HL-60 (cell line): ENCODE results near the gene IRX5.

Source experiments
- DNase-seq, 2 experiments: peaks; one replicate each; pipeline ENCODE4 v3.0.0-alpha.2; 2010 to 2020; ENCODE audit warnings: low read depth in 1 of 2, low spot score in 1 of 2
- H3K27ac ChIP-seq: fragments of 250-450 bp; sonication (Bioruptor Pico); replicated peaks from 2 replicates; pipeline ENCODE4 v1.5.1; 2020; ENCODE audit warnings: mild to moderate bottlenecking, moderate library complexity
- H3K27me3 ChIP-seq: fragments of 250-450 bp; sonication (Bioruptor Pico); 2 replicates; pipeline ENCODE4 v1.5.1; 2021; ENCODE audit warnings: mild to moderate bottlenecking, moderate library complexity; ENCODE audit not compliant: insufficient read depth, poor library complexity, severe bottlenecking
- H3K4me3 ChIP-seq: replicated peaks from 2 replicates; pipeline ENCODE4 v1.5.1; 2011; ENCODE audit warnings: mild to moderate bottlenecking, control low read depth, low read length; ENCODE audit not compliant: insufficient read depth
- CTCF ChIP-seq: IDR thresholded peaks from one replicate; pipeline ENCODE4 v1.5.1; 2011; ENCODE audit warnings: low read length, control low read depth, inconsistent platforms; ENCODE audit not compliant: insufficient read depth
- GABPA ChIP-seq: IDR thresholded peaks from 2 replicates; pipeline ENCODE4 v1.6.1; 2012; ENCODE audit warnings: low read depth
- POLR2AphosphoS5 ChIP-seq: IDR thresholded peaks from 2 replicates; pipeline ENCODE4 v1.6.1; 2012; ENCODE audit warnings: low read depth
- SPI1 ChIP-seq: IDR thresholded peaks from 2 replicates; pipeline ENCODE4 v1.6.1; 2012; ENCODE audit warnings: low read depth, mild to moderate bottlenecking, borderline replicate concordance
- TF ChIP-seq, protein P1 (sequence below): IDR thresholded peaks from 2 replicates; pipeline ENCODE4 v1.6.1; 2012; ENCODE audit warnings: low read depth; ENCODE audit not compliant: insufficient replicate concordance

IRX5 gene

GRCh38 chr16:54930869-54931119 is 129 bp downstream of the IRX5 start:
- H3K27ac ChIP-seq, result peak overlapping the region; percentile 86

GRCh38 chr16:54931120-54932014 is 702 bp downstream of the IRX5 start:
- Histone ChIP-seq H3K4me3 (peak overlapping the region; percentile 59), H3K27me3 (no peaks in the 10 kb centered on the region), H3K27ac (peak overlapping the region; percentile 86)
- TF ChIP-seq GABPA (no peak), POLR2AphosphoS5 (no peak; the same call in 1 of the 2 replicates), SPI1 (no peak), CTCF (no peak)
- TF ChIP-seq, protein P1, sequence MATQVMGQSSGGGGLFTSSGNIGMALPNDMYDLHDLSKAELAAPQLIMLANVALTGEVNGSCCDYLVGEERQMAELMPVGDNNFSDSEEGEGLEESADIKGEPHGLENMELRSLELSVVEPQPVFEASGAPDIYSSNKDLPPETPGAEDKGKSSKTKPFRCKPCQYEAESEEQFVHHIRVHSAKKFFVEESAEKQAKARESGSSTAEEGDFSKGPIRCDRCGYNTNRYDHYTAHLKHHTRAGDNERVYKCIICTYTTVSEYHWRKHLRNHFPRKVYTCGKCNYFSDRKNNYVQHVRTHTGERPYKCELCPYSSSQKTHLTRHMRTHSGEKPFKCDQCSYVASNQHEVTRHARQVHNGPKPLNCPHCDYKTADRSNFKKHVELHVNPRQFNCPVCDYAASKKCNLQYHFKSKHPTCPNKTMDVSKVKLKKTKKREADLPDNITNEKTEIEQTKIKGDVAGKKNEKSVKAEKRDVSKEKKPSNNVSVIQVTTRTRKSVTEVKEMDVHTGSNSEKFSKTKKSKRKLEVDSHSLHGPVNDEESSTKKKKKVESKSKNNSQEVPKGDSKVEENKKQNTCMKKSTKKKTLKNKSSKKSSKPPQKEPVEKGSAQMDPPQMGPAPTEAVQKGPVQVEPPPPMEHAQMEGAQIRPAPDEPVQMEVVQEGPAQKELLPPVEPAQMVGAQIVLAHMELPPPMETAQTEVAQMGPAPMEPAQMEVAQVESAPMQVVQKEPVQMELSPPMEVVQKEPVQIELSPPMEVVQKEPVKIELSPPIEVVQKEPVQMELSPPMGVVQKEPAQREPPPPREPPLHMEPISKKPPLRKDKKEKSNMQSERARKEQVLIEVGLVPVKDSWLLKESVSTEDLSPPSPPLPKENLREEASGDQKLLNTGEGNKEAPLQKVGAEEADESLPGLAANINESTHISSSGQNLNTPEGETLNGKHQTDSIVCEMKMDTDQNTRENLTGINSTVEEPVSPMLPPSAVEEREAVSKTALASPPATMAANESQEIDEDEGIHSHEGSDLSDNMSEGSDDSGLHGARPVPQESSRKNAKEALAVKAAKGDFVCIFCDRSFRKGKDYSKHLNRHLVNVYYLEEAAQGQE, result no peak
- peak in 1 of 2 experiments; percentile 55 for DNase-seq

More at GRCh38 chr16:54930869-54931119, 129 bp downstream of the IRX5 start:
- Histone ChIP-seq H3K4me3 (peak overlapping the region; percentile 59), H3K27me3 (no peaks in the 10 kb centered on the region)
- DNase-seq, result no peak
- TF ChIP-seq GABPA, result no peak
- no peak for TF ChIP-seq POLR2AphosphoS5
- TF ChIP-seq SPI1, result no peak
- TF ChIP-seq, protein P1, result no peak
- no peak for TF ChIP-seq CTCF

DNA sequence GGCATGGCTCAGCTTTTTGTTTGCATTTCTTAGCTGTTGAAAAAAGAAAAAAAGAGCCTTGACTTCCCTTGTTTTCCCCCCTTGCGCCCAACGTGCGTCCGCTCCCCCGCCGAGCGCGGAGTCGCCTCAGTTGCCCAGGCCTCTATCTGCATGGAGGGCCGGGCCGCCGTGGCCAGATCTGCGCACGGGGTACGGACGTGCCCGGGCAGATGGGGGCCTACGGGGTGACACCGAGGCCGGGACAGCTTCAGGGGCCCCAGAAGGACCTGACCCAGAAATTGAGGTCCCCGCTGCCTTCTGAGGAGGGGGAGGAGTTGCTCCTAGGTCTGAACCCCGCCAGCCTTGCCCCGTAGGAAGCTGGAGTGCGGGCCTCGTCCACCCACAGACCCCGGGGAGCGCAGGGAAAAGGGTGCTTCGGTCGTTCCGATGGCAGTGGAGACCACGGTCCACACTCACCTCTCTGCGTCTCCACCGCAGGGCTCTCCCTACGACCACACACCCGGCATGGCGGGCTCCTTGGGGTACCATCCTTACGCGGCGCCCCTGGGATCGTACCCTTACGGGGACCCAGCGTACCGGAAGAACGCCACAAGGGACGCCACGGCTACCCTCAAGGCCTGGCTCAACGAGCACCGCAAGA is 1.5 kb downstream of the IRX5 start:
- Histone ChIP-seq H3K4me3 (no peak overlapping the region; the same call in 1 of the 2 replicates), H3K27me3 (no peaks in the 10 kb centered on the region), H3K27ac (no peak overlapping the region)
- no peak for DNase-seq
- TF ChIP-seq, protein P1, result no peak
- no peak for TF ChIP-seq CTCF
